GM23338 (cell line): Measurements from ENCODE around the gene TP73. TPM values are rescaled to one million over a fixed set of nuclear protein-coding genes. Genes with fewer than 3 reads are reported as not detected.

Experiments used
- ATAC-seq: fragments of 200-7000 bp; cut with Tn5 transposase; 3 replicates; pipeline ENCODE4 v1.9.1; 2020
- DNase-seq: peaks from one replicate; pipeline ENCODE4 v3.0.0-alpha.2; 2015; ENCODE audit warnings: low spot score
- H2AFZ ChIP-seq: fragments of 200-600 bp; sonication (generic); 2 replicates; pipeline ENCODE4 v1.8.0; 2016; ENCODE audit warnings: antibody characterized with exemption, mild to moderate bottlenecking, moderate library complexity
- H3F3A ChIP-seq: fragments of 200-600 bp; sonication (generic); replicated peaks from 2 replicates; pipeline ENCODE4 v1.8.0; 2017; ENCODE audit warnings: antibody characterized with exemption, mixed run types, low read depth
- H3K27ac ChIP-seq: fragments of 200-600 bp; sonication (generic); 2 replicates; pipeline ENCODE4 v1.6.1; 2016; ENCODE audit warnings: low read depth
- H3K27me3 ChIP-seq: fragments of 200-600 bp; sonication (generic); 2 replicates; pipeline ENCODE4 v1.8.0; 2016; ENCODE audit warnings: mild to moderate bottlenecking, mixed run types, moderate library complexity; ENCODE audit not compliant: insufficient read depth
- H3K36me3 ChIP-seq: fragments of 200-600 bp; sonication (generic); 2 replicates; pipeline ENCODE4 v1.8.0; 2016; ENCODE audit warnings: mild to moderate bottlenecking; ENCODE audit not compliant: insufficient read depth
- H3K4me1 ChIP-seq: fragments of 200-600 bp; sonication (generic); 2 replicates; pipeline ENCODE4 v1.8.0; 2016; ENCODE audit warnings: mild to moderate bottlenecking, moderate library complexity; ENCODE audit not compliant: insufficient read depth
- H3K4me2 ChIP-seq: fragments of 200-600 bp; sonication (generic); 2 replicates; pipeline ENCODE4 v1.7.1; 2017; ENCODE audit warnings: mixed run types
- H3K4me3 ChIP-seq: fragments of 200-600 bp; sonication (generic); 2 replicates; pipeline ENCODE4 v1.6.1; 2016; ENCODE audit warnings: mixed run types
- H3K79me2 ChIP-seq: fragments of 200-600 bp; sonication (generic); replicated peaks from 2 replicates; pipeline ENCODE4 v1.8.0; 2017; ENCODE audit warnings: mild to moderate bottlenecking; ENCODE audit not compliant: insufficient read depth
- H3K9me2 ChIP-seq: fragments of 200-600 bp; sonication (generic); 2 replicates; pipeline ENCODE4 v1.8.0; 2017; ENCODE audit not compliant: insufficient read depth
- H4K20me1 ChIP-seq: fragments of 200-600 bp; sonication (generic); replicated peaks from 2 replicates; pipeline ENCODE4 v1.8.0; 2017; ENCODE audit warnings: mild to moderate bottlenecking; ENCODE audit not compliant: insufficient read depth
- H3K27ac Mint-ChIP-seq: 2 replicates; pipeline ENCODE4 v1.8.0; 2020; ENCODE audit warnings: inconsistent platforms, mild to moderate bottlenecking, moderate library complexity, mixed read lengths
- H3K27me3 Mint-ChIP-seq: 3 replicates; pipeline ENCODE4 v1.8.0; 2022; ENCODE audit warnings: low read depth, mild to moderate bottlenecking, moderate library complexity, mixed read lengths, inconsistent platforms; ENCODE audit not compliant: insufficient read depth, poor library complexity
- H3K36me3 Mint-ChIP-seq: 3 replicates; pipeline ENCODE4 v1.8.0; 2021; ENCODE audit warnings: low read depth, mild to moderate bottlenecking, inconsistent platforms, moderate library complexity, mixed read lengths
- H3K4me1 Mint-ChIP-seq: 3 replicates; pipeline ENCODE4 v1.8.0; 2020; ENCODE audit warnings: mild to moderate bottlenecking, inconsistent platforms, mixed read lengths
- H3K4me3 Mint-ChIP-seq: 3 replicates; pipeline ENCODE4 v1.8.0; 2021; ENCODE audit warnings: moderate library complexity, mild to moderate bottlenecking, inconsistent platforms, mixed read lengths
- H3K9me3 Mint-ChIP-seq: 3 replicates; pipeline ENCODE4 v1.8.0; 2020; ENCODE audit warnings: moderate library complexity, mild to moderate bottlenecking, inconsistent platforms, mixed read lengths
- CREB1 ChIP-seq: fragments of 250-450 bp; sonication (Bioruptor Pico); IDR thresholded peaks from 2 replicates; pipeline ENCODE4 v1.5.0; 2020; ENCODE audit warnings: low read depth, mild to moderate bottlenecking, moderate library complexity
- EZH2 ChIP-seq: fragments of 200-600 bp; sonication (generic); IDR thresholded peaks from one replicate; pipeline ENCODE4 v1.8.0; 2017; ENCODE audit warnings: antibody characterized with exemption, mild to moderate bottlenecking, low read depth; ENCODE audit not compliant: unreplicated experiment
- EZH2phosphoT487 ChIP-seq: fragments of 200-600 bp; sonication (generic); IDR thresholded peaks from one replicate; pipeline ENCODE4 v1.8.1; 2018; ENCODE audit warnings: antibody characterized with exemption; ENCODE audit not compliant: unreplicated experiment
- JUNB ChIP-seq: IDR thresholded peaks from one replicate; pipeline ENCODE4 v1.6.1; 2016; ENCODE audit warnings: antibody characterized with exemption; ENCODE audit not compliant: unreplicated experiment
- NANOG ChIP-seq: IDR thresholded peaks from 2 replicates; pipeline ENCODE4 v1.6.1; 2016; ENCODE audit warnings: antibody characterized with exemption, borderline replicate concordance
- POLR2AphosphoS5 ChIP-seq: IDR thresholded peaks from 2 replicates; pipeline ENCODE4 v1.6.1; 2016; ENCODE audit warnings: antibody characterized with exemption, low read depth
- REST ChIP-seq: IDR thresholded peaks from one replicate; pipeline ENCODE4 v1.6.1; 2018; ENCODE audit warnings: antibody characterized with exemption; ENCODE audit not compliant: unreplicated experiment
- STAT1 ChIP-seq: IDR thresholded peaks from one replicate; pipeline ENCODE4 v1.6.1; 2016; ENCODE audit warnings: antibody characterized with exemption; ENCODE audit not compliant: unreplicated experiment
- ZNF114 ChIP-seq: fragments of 250-450 bp; sonication (Bioruptor Pico); IDR thresholded peaks from 2 replicates; pipeline ENCODE4 v1.5.0; 2020; ENCODE audit warnings: mild to moderate bottlenecking, moderate library complexity
- ZNF331 ChIP-seq: fragments of 250-450 bp; sonication (Bioruptor Pico); IDR thresholded peaks from 2 replicates; pipeline ENCODE4 v1.5.0; 2020; ENCODE audit warnings: low read depth, mild to moderate bottlenecking, moderate library complexity
- polyA plus RNA-seq: library from polyadenylated mRNA; unstranded; fragments of >200 nt; fragmentation: Nextera tagmentation; extraction: Ambion mirVana; gene quantifications from 2 replicates; pipeline ENCODE4 v1.2.1, GENCODE V29; 2016
- total RNA-seq: library from RNA; depleted of rRNA; stranded (reverse); fragments of >200 nt; shearing (Covaris generic); gene quantifications from 2 replicates; pipeline ENCODE4 v1.2.3, GENCODE V29; 2014
- TF ChIP-seq, protein P1 (sequence below): IDR thresholded peaks from 2 replicates; pipeline ENCODE4 v1.6.1; 2016; ENCODE audit warnings: antibody characterized with exemption

TP73 gene
- total and polyA plus RNA-seq, 2 experiments from 2014 or later: 1.4 to 3.4 TPM

- H4K20me1 ChIP-seq: no peaks in the 10 kb centered on the region; the same call in 1 of the 2 replicates
- H3K4me2 ChIP-seq: no peak overlapping the region
- H3K9me3 Mint-ChIP-seq: no peaks in the 10 kb centered on the region
- H3K27ac ChIP-seq: no peak overlapping the region
- TF ChIP-seq STAT1 (no peak), ZNF331 (CRISPR knock-in tag) (peak; percentile 88)
- no peak for DNase-seq
- H3K36me3 ChIP-seq: no peaks in the 10 kb centered on the region
- ATAC-seq: no peak
- no peak overlapping the region for H3K4me3 ChIP-seq
- no peaks in the 10 kb centered on the region for H3F3A ChIP-seq
- H3K9me2 ChIP-seq: no peaks in the 10 kb centered on the region
- no peaks in the 10 kb centered on the region; the same call in 1 of the 2 replicates for H3K4me1 ChIP-seq
- H3K27me3 Mint-ChIP-seq: peaks cover 2% of the 10 kb centered on the region
- H3K27me3 ChIP-seq: no peaks in the 10 kb centered on the region
- no peak overlapping the region for H3K27ac Mint-ChIP-seq
- 0 out of 2 replicates have a peak, but pooled peaks cover 13% of the 10 kb centered on the region for H3K79me2 ChIP-seq
- peaks cover 8% of the 10 kb centered on the region; the same call in 2 of the 3 replicates for H3K4me1 Mint-ChIP-seq
- H3K4me3 Mint-ChIP-seq: no peak overlapping the region
- H3K36me3 Mint-ChIP-seq: no peaks in the 10 kb centered on the region; the same call in 2 of the 3 replicates
- no peak overlapping the region for H2AFZ ChIP-seq
Measured at GRCh38 chr1:3604468-3604974, 47.8 kb upstream of the TP73 start.

- H3K9me3 Mint-ChIP-seq: no peaks in the 10 kb centered on the region
- Histone ChIP-seq H3K36me3 (no peaks in the 10 kb centered on the region), H3K79me2 (0 out of 2 replicates have a peak, but pooled peaks cover 15% of the 10 kb centered on the region), H4K20me1 (no peaks in the 10 kb centered on the region; the same call in 1 of the 2 replicates), H3K4me1 (no peaks in the 10 kb centered on the region; the same call in 1 of the 2 replicates), H3K4me2 (no peak overlapping the region), H3F3A (no peaks in the 10 kb centered on the region), H2AFZ (no peak overlapping the region), H3K27me3 (no peaks in the 10 kb centered on the region), H3K4me3 (no peak overlapping the region), H3K27ac (no peak overlapping the region), H3K9me2 (no peaks in the 10 kb centered on the region)
- H3K4me3 Mint-ChIP-seq: no peak overlapping the region
- no peaks in the 10 kb centered on the region; the same call in 2 of the 3 replicates for H3K36me3 Mint-ChIP-seq
- peaks cover 8% of the 10 kb centered on the region; the same call in 2 of the 3 replicates for H3K4me1 Mint-ChIP-seq
- ATAC-seq (no peak), DNase-seq (no peak)
- H3K27me3 Mint-ChIP-seq: peaks cover 4% of the 10 kb centered on the region
- H3K27ac Mint-ChIP-seq: no peak overlapping the region
- no peak for TF ChIP-seq NANOG
- no peak for TF ChIP-seq JUNB
- TF ChIP-seq, protein P1, sequence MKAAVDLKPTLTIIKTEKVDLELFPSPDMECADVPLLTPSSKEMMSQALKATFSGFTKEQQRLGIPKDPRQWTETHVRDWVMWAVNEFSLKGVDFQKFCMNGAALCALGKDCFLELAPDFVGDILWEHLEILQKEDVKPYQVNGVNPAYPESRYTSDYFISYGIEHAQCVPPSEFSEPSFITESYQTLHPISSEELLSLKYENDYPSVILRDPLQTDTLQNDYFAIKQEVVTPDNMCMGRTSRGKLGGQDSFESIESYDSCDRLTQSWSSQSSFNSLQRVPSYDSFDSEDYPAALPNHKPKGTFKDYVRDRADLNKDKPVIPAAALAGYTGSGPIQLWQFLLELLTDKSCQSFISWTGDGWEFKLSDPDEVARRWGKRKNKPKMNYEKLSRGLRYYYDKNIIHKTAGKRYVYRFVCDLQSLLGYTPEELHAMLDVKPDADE: no peak
- no peak for TF ChIP-seq ZNF114 (CRISPR knock-in tag)
- no peak for TF ChIP-seq EZH2
- TF ChIP-seq POLR2AphosphoS5: no peak
- no peak for TF ChIP-seq REST
- TF ChIP-seq ZNF331 (CRISPR knock-in tag): no peak
- no peak for TF ChIP-seq STAT1
- no peak for TF ChIP-seq EZH2phosphoT487
- no peak for TF ChIP-seq CREB1 (CRISPR knock-in tag)
Measured at GRCh38 chr1:3604997-3605823, 47.1 kb upstream of the TP73 start.
